Astrocyte of the spinal cord (primary cell): Measurements from ENCODE around the gene TRPV4.

Experiments
- DNase-seq: peaks from one replicate; pipeline ENCODE4 v3.0.0; 2011; ENCODE audit warnings: low read depth, low spot score
- H3K4me3 ChIP-seq: 2 replicates; pipeline ENCODE4 v1.5.1; 2011; ENCODE audit warnings: low read depth, mild to moderate bottlenecking, low read length, moderate library complexity
- in situ Hi-C: cut with HindIII; loops from 2 replicates; pipeline ENCODE4 v1.10.0; 2017; ENCODE audit warnings: low sequenced_read_pairs
- TF ChIP-seq, protein P1 (sequence below): IDR thresholded peaks from 2 replicates; pipeline ENCODE4 v1.5.1; 2012; ENCODE audit warnings: low read depth, mild to moderate bottlenecking, low read length, inconsistent platforms

TRPV4 gene

DNA sequence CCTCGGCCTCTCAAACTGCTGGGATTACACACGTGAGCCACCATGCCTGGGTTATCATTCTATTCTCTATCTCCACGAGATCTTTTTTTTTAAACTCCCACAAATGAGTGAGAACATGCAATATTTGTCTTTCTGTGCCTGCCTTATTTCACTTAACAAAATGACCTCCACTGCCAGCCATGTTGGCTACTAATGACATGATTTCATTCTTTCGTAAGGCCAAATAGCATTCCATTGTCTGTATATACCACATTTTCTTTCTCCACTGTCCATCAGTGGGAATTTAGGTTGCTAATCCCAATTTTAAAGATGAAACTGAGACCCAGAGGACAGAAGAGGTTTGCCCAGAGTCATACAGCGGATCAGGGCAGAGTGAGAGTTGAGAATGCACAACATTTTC, 10.9 kb upstream of the TRPV4 start:
- no peak for DNase-seq
- in situ Hi-C loops: no loop called here
- TF ChIP-seq, protein P1, sequence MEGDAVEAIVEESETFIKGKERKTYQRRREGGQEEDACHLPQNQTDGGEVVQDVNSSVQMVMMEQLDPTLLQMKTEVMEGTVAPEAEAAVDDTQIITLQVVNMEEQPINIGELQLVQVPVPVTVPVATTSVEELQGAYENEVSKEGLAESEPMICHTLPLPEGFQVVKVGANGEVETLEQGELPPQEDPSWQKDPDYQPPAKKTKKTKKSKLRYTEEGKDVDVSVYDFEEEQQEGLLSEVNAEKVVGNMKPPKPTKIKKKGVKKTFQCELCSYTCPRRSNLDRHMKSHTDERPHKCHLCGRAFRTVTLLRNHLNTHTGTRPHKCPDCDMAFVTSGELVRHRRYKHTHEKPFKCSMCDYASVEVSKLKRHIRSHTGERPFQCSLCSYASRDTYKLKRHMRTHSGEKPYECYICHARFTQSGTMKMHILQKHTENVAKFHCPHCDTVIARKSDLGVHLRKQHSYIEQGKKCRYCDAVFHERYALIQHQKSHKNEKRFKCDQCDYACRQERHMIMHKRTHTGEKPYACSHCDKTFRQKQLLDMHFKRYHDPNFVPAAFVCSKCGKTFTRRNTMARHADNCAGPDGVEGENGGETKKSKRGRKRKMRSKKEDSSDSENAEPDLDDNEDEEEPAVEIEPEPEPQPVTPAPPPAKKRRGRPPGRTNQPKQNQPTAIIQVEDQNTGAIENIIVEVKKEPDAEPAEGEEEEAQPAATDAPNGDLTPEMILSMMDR: no peak
- H3K4me3 ChIP-seq: no peak overlapping the region

DNA sequence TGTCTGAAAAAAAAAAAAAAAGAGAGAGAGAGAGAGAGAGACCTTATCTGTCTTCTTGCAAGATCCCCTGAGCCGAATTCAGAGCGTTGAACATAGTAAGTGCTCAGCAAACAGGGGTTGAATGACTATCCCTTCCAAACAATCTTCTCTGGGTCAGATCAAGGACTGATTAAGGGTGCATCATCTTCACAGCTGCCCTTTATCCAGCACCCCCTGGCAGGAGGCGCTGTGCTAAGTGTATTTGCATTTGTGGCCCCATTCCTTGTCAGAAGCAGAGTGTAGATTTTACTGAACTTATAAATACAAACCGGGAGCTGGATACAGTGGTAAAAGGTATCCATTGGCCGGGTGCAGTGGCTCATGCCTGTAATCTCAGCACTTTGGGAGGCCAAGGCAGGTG, 8.8 kb upstream of the TRPV4 start:
- H3K4me3 ChIP-seq: no peak overlapping the region
- no peak for DNase-seq
- TF ChIP-seq, protein P1: no peak
- in situ Hi-C loops: no loop called here

DNA sequence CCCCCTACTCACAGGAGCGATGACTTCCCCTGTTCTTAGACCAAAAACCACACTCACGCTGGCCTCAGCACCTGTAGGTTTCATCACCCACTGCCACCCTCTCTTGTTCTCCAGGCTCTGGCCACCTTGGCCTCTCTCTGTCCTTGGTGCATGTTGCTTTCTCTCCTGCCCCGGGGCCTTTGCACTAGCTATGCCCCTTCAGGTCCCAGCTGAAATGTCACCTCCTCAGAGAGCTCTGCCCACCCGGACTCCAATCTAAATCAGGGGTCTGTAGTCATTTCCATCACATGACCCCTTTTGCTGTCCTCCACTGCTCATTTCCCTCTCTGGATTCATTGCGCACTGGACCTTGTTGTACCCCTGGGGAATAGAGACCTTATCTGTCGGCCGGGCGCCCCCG, 8.2 kb upstream of the TRPV4 start:
- no peak for DNase-seq
- in situ Hi-C loops: no loop called here
- TF ChIP-seq, protein P1: no peak
- no peak overlapping the region for H3K4me3 ChIP-seq

DNA sequence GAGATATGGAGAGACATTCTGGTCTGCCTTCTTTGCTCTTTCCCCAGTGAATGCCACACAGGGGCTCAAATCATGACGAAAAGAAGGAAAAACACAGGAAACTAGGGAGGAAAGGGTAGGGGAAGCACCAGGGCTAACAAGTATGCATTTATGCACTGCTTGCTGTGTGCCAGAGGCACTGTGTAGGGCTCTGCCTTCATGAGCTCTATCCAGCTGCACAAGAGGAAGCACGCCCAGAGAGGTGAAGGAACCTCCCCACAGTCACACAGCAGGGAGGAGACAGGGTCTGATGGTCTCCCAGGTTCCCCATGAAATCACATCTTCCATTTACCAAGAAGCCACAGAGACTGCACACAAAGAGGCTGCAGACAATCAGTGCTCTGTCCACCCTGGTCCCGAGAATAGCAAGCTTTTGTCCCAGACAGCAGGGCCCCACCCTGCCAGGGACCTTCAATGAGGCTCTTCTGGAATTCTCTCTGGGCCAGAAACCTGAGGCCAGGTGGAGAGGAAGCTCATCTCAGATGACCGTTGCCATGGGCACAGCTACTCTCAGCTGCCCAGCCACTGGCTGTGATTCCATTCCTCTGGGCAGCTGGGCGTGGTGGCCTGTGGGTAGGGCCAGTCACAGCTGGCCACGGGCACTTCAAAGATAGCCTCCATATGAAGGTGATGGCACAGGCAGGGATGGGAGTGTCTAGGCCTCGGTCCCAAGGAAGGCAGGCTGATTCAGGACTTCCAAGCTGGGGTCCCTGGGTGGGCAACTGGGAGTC, 7.3 kb upstream of the TRPV4 start:
- TF ChIP-seq, protein P1: no peak
- DNase-seq: no peak
- in situ Hi-C loops: no loop called here
- no peak overlapping the region for H3K4me3 ChIP-seq

DNA sequence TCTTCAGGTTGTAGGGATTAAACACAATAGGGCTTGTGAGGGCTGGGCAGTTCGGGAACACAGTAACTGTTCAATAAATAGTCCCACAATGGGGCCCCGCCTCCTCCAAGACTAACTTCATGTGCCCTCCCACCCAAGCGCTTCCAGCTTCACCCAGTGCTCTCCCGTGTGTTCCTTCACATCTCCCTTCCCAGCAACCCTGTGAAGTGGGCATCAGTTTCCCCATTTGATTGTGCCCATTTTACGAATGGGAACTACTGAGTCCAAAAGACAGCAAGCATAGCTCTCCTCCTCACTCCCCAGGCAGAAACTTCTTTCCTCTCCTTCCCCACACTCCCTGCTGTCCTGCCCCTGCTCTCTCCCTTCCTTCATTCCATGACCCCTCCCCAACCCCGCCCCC, 6.2 kb upstream of the TRPV4 start:
- in situ Hi-C loops: no loop called here
- TF ChIP-seq, protein P1: no peak
- no peak overlapping the region for H3K4me3 ChIP-seq
- no peak for DNase-seq

DNA sequence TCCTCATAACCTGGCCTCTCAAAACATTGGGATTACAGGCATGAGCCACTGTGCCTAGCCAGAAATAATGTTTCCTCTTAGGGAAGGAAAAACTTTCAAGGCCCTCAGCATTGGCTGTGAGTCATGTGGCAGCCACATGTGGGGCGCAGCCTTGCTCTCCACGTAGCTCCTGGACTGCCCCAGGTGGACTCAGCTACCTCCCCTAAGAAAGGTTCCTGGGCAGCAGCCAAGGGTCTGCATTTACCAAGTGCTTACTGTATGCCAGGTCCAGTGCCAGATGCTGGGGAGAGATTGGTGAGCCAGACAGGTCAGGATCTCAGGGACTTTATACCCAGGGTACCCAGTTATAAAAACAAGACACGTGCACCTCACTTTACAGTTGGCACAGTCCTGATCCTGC, 3.7 kb upstream of the TRPV4 start:
- TF ChIP-seq, protein P1: no peak
- DNase-seq: peak; percentile 6
- H3K4me3 ChIP-seq: no peak overlapping the region
- in situ Hi-C loops: no loop called here
